ENCODE data around the gene ADARB2.

ADARB2 gene

DNA sequence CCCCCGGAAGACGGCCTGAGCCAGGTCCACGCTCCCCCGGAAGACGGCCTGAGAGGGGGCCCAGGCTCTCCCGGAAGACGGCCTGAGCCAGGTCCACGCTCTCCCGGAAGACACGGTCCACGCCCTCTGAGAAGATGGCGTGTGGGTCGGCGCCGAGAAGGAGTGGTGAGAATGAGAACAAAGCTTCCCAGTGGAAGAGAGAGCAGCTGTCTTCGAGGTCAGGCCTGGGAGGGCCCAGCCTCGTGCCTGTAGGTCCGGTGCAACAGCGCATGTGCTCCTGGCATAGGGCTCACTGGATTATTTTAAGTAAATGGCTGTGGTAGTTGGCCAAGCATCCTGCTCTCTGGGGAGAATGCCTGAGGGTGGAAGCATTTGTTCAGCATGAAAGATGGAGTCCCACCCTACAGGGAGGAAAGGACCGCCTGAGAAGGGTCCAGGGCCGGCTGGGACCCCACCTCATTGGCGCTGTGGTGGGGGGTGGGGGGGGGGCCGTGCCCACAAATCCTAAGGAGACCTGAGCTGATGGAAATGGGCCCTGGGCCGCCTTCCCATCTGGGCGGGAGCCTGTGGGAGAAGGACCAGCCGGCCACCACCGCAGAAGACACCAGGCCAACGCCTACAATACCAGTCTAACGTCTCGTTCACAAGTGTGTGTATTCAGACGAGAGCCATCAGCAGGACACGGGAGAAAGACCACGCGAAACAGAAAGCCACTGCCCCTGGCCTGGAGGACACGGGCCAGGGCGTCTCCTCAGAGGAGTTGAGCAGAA is 471.1 kb downstream of the ADARB2 start:
- TF ChIP-seq TAF1 (IDR thresholded peaks at IDR 0.05; ENCODE audit: borderline replicate concordance, insufficient read depth, low read length) (no peak), FOXP2 (optimal IDR thresholded peaks at IDR 0.05; ENCODE audit: borderline replicate concordance, extremely low read depth, extremely low read length, insufficient read depth) (no peak), SIN3A (IDR thresholded peaks at IDR 0.05; ENCODE audit: borderline replicate concordance, insufficient read depth, low read length) (no peak), POLR2AphosphoS5 (IDR thresholded peaks at IDR 0.05; ENCODE audit: low read depth, low read length) (no peak)
- TF ChIP-seq, protein P1, sequence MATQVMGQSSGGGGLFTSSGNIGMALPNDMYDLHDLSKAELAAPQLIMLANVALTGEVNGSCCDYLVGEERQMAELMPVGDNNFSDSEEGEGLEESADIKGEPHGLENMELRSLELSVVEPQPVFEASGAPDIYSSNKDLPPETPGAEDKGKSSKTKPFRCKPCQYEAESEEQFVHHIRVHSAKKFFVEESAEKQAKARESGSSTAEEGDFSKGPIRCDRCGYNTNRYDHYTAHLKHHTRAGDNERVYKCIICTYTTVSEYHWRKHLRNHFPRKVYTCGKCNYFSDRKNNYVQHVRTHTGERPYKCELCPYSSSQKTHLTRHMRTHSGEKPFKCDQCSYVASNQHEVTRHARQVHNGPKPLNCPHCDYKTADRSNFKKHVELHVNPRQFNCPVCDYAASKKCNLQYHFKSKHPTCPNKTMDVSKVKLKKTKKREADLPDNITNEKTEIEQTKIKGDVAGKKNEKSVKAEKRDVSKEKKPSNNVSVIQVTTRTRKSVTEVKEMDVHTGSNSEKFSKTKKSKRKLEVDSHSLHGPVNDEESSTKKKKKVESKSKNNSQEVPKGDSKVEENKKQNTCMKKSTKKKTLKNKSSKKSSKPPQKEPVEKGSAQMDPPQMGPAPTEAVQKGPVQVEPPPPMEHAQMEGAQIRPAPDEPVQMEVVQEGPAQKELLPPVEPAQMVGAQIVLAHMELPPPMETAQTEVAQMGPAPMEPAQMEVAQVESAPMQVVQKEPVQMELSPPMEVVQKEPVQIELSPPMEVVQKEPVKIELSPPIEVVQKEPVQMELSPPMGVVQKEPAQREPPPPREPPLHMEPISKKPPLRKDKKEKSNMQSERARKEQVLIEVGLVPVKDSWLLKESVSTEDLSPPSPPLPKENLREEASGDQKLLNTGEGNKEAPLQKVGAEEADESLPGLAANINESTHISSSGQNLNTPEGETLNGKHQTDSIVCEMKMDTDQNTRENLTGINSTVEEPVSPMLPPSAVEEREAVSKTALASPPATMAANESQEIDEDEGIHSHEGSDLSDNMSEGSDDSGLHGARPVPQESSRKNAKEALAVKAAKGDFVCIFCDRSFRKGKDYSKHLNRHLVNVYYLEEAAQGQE (IDR thresholded peaks at IDR 0.05; ENCODE audit: insufficient read depth in 1 of 2, low read depth in 2 of 2, low read length in 2 of 2), result no peak

DNA sequence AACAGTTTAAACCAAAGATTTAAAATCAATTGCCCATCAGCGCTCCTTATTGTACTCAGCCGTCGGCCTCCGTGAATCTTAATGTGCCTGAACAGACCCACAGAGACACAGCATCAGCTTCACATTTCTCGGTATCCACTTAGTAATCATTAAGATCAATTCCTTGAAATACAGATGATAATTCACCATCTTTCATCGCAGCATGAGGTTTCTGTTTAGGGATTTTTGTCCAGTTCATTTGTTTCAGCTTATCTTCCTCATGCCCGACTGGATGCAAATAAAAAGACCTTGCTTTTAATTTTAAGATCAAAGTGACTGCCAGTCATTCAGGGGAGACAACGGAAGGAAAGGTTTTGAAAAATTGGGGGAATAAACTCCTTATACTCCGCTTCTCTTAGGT is 473.3 kb downstream of the ADARB2 start:
- TF ChIP-seq POLR2AphosphoS5 (IDR thresholded peaks at IDR 0.05; ENCODE audit: low read depth, low read length) (no peak), TAF1 (IDR thresholded peaks at IDR 0.05; ENCODE audit: borderline replicate concordance, insufficient read depth, low read length) (no peak), FOXP2 (optimal IDR thresholded peaks at IDR 0.05; ENCODE audit: borderline replicate concordance, extremely low read depth, extremely low read length, insufficient read depth) (no peak), SIN3A (IDR thresholded peaks at IDR 0.05; ENCODE audit: borderline replicate concordance, insufficient read depth, low read length) (no peak)
- TF ChIP-seq, protein P1 (IDR thresholded peaks at IDR 0.05; ENCODE audit: insufficient read depth in 1 of 2, low read depth in 2 of 2, low read length in 2 of 2), result no peak

DNA sequence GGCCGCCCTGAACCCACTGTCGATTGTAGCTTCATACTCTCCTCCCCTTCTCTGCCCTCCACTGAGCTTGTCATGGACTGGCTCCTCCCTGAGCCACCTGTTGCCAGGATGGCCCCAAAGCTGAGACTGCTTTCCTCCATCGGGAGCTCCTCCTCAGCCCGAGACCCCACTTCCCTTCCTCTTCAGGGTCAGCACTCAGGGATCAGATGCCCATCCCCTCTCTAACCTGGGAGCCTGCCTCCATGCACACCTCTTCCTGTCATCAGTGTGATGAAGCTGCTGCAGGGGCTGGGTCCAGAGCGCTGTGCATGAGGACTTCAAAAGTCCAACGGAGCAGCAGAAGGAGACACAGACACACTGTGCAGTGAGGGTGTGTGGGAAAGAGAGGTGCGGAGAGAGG is 480.1 kb downstream of the ADARB2 start:
- TF ChIP-seq, protein P1 (IDR thresholded peaks at IDR 0.05; ENCODE audit: insufficient read depth in 1 of 2, low read depth in 2 of 2, low read length in 2 of 2), result no peak
- TF ChIP-seq SIN3A (IDR thresholded peaks at IDR 0.05; ENCODE audit: borderline replicate concordance, insufficient read depth, low read length) (no peak), TAF1 (IDR thresholded peaks at IDR 0.05; ENCODE audit: borderline replicate concordance, insufficient read depth, low read length) (no peak), FOXP2 (optimal IDR thresholded peaks at IDR 0.05; ENCODE audit: borderline replicate concordance, extremely low read depth, extremely low read length, insufficient read depth) (no peak), POLR2AphosphoS5 (IDR thresholded peaks at IDR 0.05; ENCODE audit: low read depth, low read length) (no peak)

DNA sequence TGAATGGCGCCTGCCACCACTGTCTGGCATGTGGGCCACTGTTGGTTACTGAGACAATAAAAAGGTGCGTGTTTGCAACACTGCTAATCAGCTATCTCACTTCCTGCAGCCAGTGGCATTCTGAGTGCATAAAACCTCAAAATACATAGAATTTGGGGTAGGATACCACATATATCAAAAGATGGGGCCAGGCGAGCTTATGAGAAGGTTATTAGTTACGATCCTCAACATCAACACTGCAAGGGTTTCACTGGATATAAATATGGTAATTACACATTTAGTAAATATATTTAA is 480.9 kb downstream of the ADARB2 start:
- TF ChIP-seq POLR2AphosphoS5 (IDR thresholded peaks at IDR 0.05; ENCODE audit: low read depth, low read length) (no peak), FOXP2 (optimal IDR thresholded peaks at IDR 0.05; ENCODE audit: borderline replicate concordance, extremely low read depth, extremely low read length, insufficient read depth) (no peak), TAF1 (IDR thresholded peaks at IDR 0.05; ENCODE audit: borderline replicate concordance, insufficient read depth, low read length) (no peak), SIN3A (IDR thresholded peaks at IDR 0.05; ENCODE audit: borderline replicate concordance, insufficient read depth, low read length) (no peak)
- TF ChIP-seq, protein P1 (IDR thresholded peaks at IDR 0.05; ENCODE audit: insufficient read depth in 1 of 2, low read depth in 2 of 2, low read length in 2 of 2), result no peak
